Heart right ventricle (tissue), 16 donors: ENCODE results near the gene TMIGD3. TPM values are rescaled to one million over a fixed set of nuclear protein-coding genes. Genes with fewer than 3 reads are reported as not detected.

ENCODE experiments used
- ATAC-seq, 8 donors: fragments of 200-7000 bp; cut with Tn5 transposase; one replicate each; pipeline ENCODE4 v1.9.1; 2020; ENCODE audit warnings: mild to moderate bottlenecking in 8 of 8, moderate library complexity in 8 of 8, moderate number of reproducible peaks in 1 of 8
- DNase-seq, 2 donors: peaks; one replicate each; pipeline ENCODE4 v3.0.0-alpha.2; 2020
- H3K27ac ChIP-seq, 10 donors: fragments of 200-600 bp; sonication (generic) in 2 of 10; one replicate each; pipeline versions ENCODE4 v1.5.0 to v1.8.0; 2020 to 2022; ENCODE audit warnings: mild to moderate bottlenecking in 3 of 10
- H3K27me3 ChIP-seq, 7 donors: fragments of 200-600 bp; one replicate each; pipeline ENCODE4 v1.8.0; 2021 to 2022; ENCODE audit warnings: mild to moderate bottlenecking in 2 of 7
- H3K36me3 ChIP-seq, 9 donors: fragments of 200-600 bp; sonication (generic) in 1 of 9; one replicate each; pipeline versions ENCODE4 v1.5.0 to v1.8.0; 2020 to 2022; ENCODE audit warnings: mild to moderate bottlenecking in 2 of 9
- H3K4me1 ChIP-seq, 9 donors: fragments of 200-600 bp; sonication (generic) in 1 of 9; one replicate each; pipeline versions ENCODE4 v1.5.0 to v1.8.0; 2020 to 2022; ENCODE audit warnings: mild to moderate bottlenecking in 4 of 9
- H3K4me3 ChIP-seq, 10 donors: fragments of 200-600 bp; sonication (generic) in 2 of 10; one replicate each; pipeline versions ENCODE4 v1.5.0 to v1.8.0; 2020 to 2022; ENCODE audit warnings: mild to moderate bottlenecking in 7 of 10, moderate library complexity in 2 of 10
- H3K9me3 ChIP-seq, 11 donors: fragments of 200-600 bp in 10 of 11; sonication (generic) in 2 of 11; one replicate each; pipeline versions ENCODE4 v1.5.0 to v1.8.0; 2013 to 2022; ENCODE audit warnings: mild to moderate bottlenecking in 2 of 11, control low read depth in 1 of 11, moderate library complexity in 1 of 11
- WGBS, 2 donors: extraction: QIAGEN DNeasy Blood & Tissue Kit; methylation state at CpG; one replicate each; pipeline ENCODE4 v1.1.7; 2013; ENCODE audit warnings: inconsistent platforms in 1 of 2; 5-methylcytosine and 5-hydroxymethylcytosine counted together
- intact Hi-C, 10 donors: fragments of 100-400 bp; cut with DNase I; formaldehyde crosslinking; loops; one replicate each; pipeline versions ENCODE4 v1.11.1 to v1.14.2; 2022
- polyA plus RNA-seq, 2 donors: library from polyadenylated mRNA; stranded (reverse); fragments of 200-250 nt; gene quantifications; one replicate each; pipeline ENCODE4 v1.2.3, GENCODE V29; 2013
- total RNA-seq, 10 donors: library from RNA; stranded (reverse); fragmentation: NEBNext Ultra II Directional in 3 of 10; extraction: Animal tissue kit (Norgen Biotek cat#: 25700) in 3 of 10; gene quantifications; one replicate each; pipeline versions ENCODE4 v1.2.1 to v1.2.4, GENCODE V29; 2021 to 2023
- TF ChIP-seq, protein P1 (sequence below), 9 donors: fragments of 200-600 bp; sonication (generic) in 2 of 9; IDR thresholded peaks; one replicate each; pipeline versions ENCODE4 v1.5.0 to v1.8.0; 2021 to 2022; ENCODE audit warnings: antibody characterized with exemption in 9 of 9, mild to moderate bottlenecking in 5 of 9, moderate library complexity in 1 of 9
- donor health status: Arrhythmogenic right ventricular cardiomyopathy.
- donor health status: ischemic (EF 13 %, LVEDD 7.1; RV severe dilation, severe dysfunction).
- donor health status: healthy with polysubstance abuse.
- donor health status: DM: no; HTN: yes; CAD: no.
- donor health status: DM: no; HTN: no; CAD: no.
- donor health status: ischemic (EF 25% LVEDD 6.9; RV normal size, moderate dysfunction).
- donor health status: ischemic (EF 25% LVEDD 5.7; RV mildly dilated, moderate dysfunction).
- donor health status: healthy.
- donor health status: DM: yes; HTN: yes; CAD: no.
- donor health status: Ischemic cardiomyopathy.
- donor health status: ischemic (EF 35%, LVEDD 5.7; RV mildly dilated, moderate dysfunction).
- donor health status: nonischemic (EF 11% LVEDD 7.7; RV severe dilation, severe dysfunction).
- donor health status: DM: yes; HTN: yes; CAD: no.
- donor health status: PGD.
- donor health status: ischemic (EF 29% LVEDD 5.4; RV normal size, mild dysfunction).
- donor health status: nonischemic (EF 23%, LVEDD 6.1; RV moderate dilation, normal function).

TMIGD3 gene
- total and polyA plus RNA-seq, 12 donors: 0.43 to 6.2 (median 1.4) TPM; not detected in 5

DNA sequence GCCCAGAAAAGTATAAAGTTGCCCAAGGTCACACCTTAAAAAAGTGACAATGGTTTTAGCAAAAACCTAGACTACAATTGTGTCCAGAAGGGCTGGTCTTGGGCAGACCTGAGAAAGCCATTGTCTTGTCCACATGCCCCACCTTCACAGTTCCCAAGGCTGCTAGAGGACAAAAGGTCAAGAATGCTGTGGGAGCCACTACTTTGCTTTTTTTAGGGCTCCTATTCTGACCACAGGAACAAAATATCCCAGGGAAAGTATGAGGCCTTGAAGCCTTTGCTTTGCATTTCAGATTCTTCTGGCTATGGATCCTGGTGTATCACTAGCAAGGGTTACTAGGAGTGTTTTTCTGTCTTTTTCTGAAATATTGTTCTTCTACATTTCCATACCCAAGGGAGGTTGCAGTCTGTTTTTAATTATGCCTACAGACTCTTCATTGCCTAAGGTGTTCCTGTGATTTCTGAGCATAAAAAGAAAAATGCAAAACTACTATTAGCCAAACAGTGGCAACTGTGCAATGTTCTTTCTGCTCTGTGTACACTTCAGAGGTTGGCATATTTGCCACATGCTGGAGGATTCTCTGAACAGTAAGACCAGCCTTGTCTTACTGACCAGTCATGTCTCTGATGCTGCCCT lies 18.9 kb downstream of the TMIGD3 start:
- intact Hi-C loops: loop anchor here in 9 of 10 donors (5.0 to 10.0 kb wide), 7 partner anchors 168 to 890 kb away; partner anchors contain the start of gene DDX20 (in 3 of the 9)
- Histone ChIP-seq H3K4me3 (no peak overlapping the region), H3K27me3 (peaks cover 0 to 7% (median 0%) of the 10 kb centered on the region in 7 donors), H3K36me3 (peaks cover 0 to 3% (median 0%) of the 10 kb centered on the region in 9 donors), H3K27ac (peak overlapping the region in 1 of 10 donors; percentile 60), H3K9me3 (no peaks in the 10 kb centered on the region), H3K4me1 (peaks cover 0 to 75% (median 17%) of the 10 kb centered on the region in 9 donors)
- TF ChIP-seq, protein P1, sequence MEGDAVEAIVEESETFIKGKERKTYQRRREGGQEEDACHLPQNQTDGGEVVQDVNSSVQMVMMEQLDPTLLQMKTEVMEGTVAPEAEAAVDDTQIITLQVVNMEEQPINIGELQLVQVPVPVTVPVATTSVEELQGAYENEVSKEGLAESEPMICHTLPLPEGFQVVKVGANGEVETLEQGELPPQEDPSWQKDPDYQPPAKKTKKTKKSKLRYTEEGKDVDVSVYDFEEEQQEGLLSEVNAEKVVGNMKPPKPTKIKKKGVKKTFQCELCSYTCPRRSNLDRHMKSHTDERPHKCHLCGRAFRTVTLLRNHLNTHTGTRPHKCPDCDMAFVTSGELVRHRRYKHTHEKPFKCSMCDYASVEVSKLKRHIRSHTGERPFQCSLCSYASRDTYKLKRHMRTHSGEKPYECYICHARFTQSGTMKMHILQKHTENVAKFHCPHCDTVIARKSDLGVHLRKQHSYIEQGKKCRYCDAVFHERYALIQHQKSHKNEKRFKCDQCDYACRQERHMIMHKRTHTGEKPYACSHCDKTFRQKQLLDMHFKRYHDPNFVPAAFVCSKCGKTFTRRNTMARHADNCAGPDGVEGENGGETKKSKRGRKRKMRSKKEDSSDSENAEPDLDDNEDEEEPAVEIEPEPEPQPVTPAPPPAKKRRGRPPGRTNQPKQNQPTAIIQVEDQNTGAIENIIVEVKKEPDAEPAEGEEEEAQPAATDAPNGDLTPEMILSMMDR (IDR thresholded peaks at IDR 0.05): no peak
- no peak for ATAC-seq
- no peak for DNase-seq

DNA sequence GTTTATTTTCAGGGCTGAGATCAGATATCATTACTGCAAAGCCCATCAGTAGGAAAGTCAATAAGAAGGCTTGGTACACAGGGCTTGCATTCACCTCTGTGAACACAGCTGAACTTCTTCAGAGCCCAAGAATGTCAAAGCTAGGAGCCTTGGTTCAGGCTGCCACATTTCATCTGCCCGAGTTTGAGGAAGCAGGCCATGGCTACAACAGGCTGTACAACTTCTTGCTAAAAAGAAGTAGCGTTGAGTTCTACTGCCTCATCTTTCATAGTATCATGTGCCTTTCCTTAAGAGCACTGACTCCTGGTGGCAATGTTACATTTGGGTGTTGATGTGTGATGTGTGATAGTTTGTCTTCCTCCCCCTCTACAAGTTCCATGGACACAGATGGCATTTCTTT lies 19.6 kb downstream of the TMIGD3 start:
- H3K27me3 ChIP-seq: peaks cover 0 to 7% (median 0%) of the 10 kb centered on the region in 7 donors
- peaks cover 0 to 74% (median 17%) of the 10 kb centered on the region in 9 donors for H3K4me1 ChIP-seq
- H3K9me3 ChIP-seq: no peaks in the 10 kb centered on the region
- H3K36me3 ChIP-seq: peaks cover 0 to 4% (median 0%) of the 10 kb centered on the region in 9 donors
- 61 to 86% methylated on average over 2 of the region's 2 CpGs for WGBS, 2 donors
- ATAC-seq: no peak
- no peak overlapping the region for H3K4me3 ChIP-seq
- H3K27ac ChIP-seq: peak overlapping the region in 1 of 10 donors; percentile 44
- intact Hi-C loops: loop anchor here in 8 of 10 donors (2.0 to 10.0 kb wide), 8 partner anchors 168 to 891 kb away; partner anchors contain the start of gene DDX20 (in 2 of the 8)
- TF ChIP-seq, protein P1 (IDR thresholded peaks at IDR 0.05): no peak
- no peak for DNase-seq

DNA sequence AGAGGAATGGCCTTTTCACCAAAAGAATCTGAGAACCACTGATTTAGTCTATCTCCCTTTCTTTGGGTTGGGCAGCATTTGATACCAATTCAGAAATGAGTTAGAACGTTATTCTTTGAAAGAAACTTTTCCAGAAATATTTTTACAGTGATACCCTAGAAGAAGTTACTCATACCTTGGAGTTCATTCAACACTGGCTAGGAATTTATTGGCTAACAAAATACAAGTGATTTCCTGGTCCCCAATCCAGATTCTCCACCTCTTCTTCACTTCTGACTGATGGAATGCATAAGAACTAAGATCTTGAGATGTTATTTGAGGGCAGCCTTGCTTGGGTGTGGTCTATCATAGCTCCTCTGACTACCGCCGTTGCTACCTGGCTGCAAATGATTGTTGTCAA lies 20.3 kb downstream of the TMIGD3 start:
- Histone ChIP-seq H3K9me3 (no peaks in the 10 kb centered on the region), H3K36me3 (peaks cover 0 to 11% (median 0%) of the 10 kb centered on the region in 9 donors), H3K4me1 (peaks cover 0 to 74% (median 17%) of the 10 kb centered on the region in 9 donors), H3K4me3 (no peak overlapping the region), H3K27ac (peak overlapping the region in 1 of 10 donors; percentile 45), H3K27me3 (peaks cover 0 to 6% (median 0%) of the 10 kb centered on the region in 7 donors)
- intact Hi-C loops: loop anchor here in 8 of 10 donors (2.0 to 10.0 kb wide), 8 partner anchors 169 to 892 kb away; partner anchors contain the start of gene DDX20 (in 2 of the 8)
- ATAC-seq (no peak), DNase-seq (no peak)
- WGBS, 2 donors: 45 to 62% methylated on average over 3 of the region's 3 CpGs
- TF ChIP-seq, protein P1 (IDR thresholded peaks at IDR 0.05): no peak

DNA sequence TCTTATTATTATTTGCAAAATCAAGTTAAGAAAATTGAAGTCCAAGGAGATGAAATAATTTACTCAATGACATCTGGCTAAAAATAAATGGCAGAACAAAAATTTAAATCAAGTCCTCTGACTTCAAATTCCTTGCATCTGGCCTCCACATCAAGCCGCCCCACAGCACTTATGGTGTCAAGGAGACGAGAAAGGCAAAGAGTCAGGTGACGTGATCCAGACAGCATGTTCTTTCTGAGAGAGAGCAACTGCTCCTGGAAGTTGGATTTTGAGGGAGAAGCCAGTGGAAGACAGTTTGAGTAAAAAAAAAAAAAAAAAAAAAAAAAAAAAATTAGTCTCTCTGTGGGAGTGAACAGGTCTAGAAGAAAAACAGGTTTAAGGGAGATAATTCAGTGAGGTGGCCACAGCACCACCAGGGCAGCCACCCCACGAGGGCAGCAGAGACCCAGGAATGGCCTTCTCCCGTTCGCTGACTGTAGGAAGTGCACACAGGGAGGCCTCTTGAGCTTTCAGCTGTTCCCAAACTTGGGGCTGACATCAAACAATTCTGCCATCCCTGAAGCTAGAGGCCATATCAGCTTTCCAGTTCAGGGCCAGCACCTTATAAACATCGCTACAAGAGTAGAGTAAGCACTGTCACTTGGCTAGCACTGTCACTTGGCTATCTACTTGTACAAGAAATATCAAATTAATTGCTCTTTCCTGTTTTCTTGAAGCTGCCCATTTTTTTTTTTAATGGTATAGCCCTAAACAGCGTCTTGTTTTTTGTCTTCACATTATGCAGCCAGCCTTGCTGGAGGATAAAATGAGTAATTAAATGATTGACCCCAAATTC lies 21.8 kb downstream of the TMIGD3 start:
- peak; percentile 76 to 86 for DNase-seq
- 21 to 24% methylated on average over 8 of the region's 8 CpGs for WGBS, 2 donors
- H3K4me1 ChIP-seq: peaks cover 0 to 74% (median 26%) of the 10 kb centered on the region in 9 donors
- TF ChIP-seq, protein P1 (IDR thresholded peaks at IDR 0.05): peak; percentile 56 to 87 (median 73)
- no peaks in the 10 kb centered on the region for H3K27me3 ChIP-seq
- ATAC-seq: peak; percentile 93 to 97 (median 96)
- no peak overlapping the region for H3K4me3 ChIP-seq
- H3K27ac ChIP-seq: peak overlapping the region in 4 of 10 donors; percentile 39 to 45 (median 44)
- H3K9me3 ChIP-seq: no peaks in the 10 kb centered on the region
- intact Hi-C loops: loop anchor here in 8 of 10 donors (1.0 to 10.0 kb wide), 9 partner anchors 171 to 893 kb away; partner anchors contain the start of gene DDX20 (in 2 of the 8)
- peaks cover 0 to 21% (median 0%) of the 10 kb centered on the region in 9 donors for H3K36me3 ChIP-seq
